ENCODE data around the gene ANKEF1.

GRCh38 chr20:10077886-10078285 lies 43.1 kb downstream of the ANKEF1 start:
- TF ChIP-seq POLR2A (IDR thresholded peaks at IDR 0.05), result no peak
- no peak for TF ChIP-seq CTCF (IDR thresholded peaks at IDR 0.05)

Measured in thyroid gland (tissue), 4 donors.